DOHH2 (cell line): ENCODE measurements around the gene KCNJ11.

Experiments
- H3F3A ChIP-seq: fragments of 200-600 bp; sonication (generic), shearing (Covaris generic); 2 replicates; pipeline ENCODE4 v1.6.0; 2016; ENCODE audit warnings: antibody characterized with exemption, mild to moderate bottlenecking; ENCODE audit not compliant: control insufficient read depth, insufficient read depth
- H3K27ac ChIP-seq: fragments of 200-600 bp; sonication (generic); 2 replicates; pipeline ENCODE4 v1.5.1; 2014; ENCODE audit warnings: low read depth, mild to moderate bottlenecking, low read length, moderate library complexity
- H3K27me3 ChIP-seq: fragments of 200-600 bp; sonication (generic); 2 replicates; pipeline ENCODE4 v1.6.1; 2014; ENCODE audit warnings: mild to moderate bottlenecking, low read length, mixed read lengths; ENCODE audit not compliant: control insufficient read depth
- H3K36me3 ChIP-seq: fragments of 200-600 bp; sonication (generic); 2 replicates; pipeline ENCODE4 v1.6.1; 2014; ENCODE audit warnings: mild to moderate bottlenecking, low read length, moderate library complexity, mixed read lengths; ENCODE audit not compliant: control insufficient read depth
- H3K4me1 ChIP-seq: fragments of 200-600 bp; sonication (generic); 2 replicates; pipeline ENCODE4 v1.6.1; 2014; ENCODE audit warnings: mild to moderate bottlenecking, low read length, mixed read lengths; ENCODE audit not compliant: control insufficient read depth
- H3K4me2 ChIP-seq: fragments of 200-600 bp; sonication (generic); 2 replicates; pipeline ENCODE4 v1.6.0; 2014; ENCODE audit warnings: mild to moderate bottlenecking, low read length, moderate library complexity
- H3K4me3 ChIP-seq: fragments of 200-600 bp; sonication (generic); 2 replicates; pipeline ENCODE4 v1.5.1; 2014; ENCODE audit warnings: mild to moderate bottlenecking, low read length, mixed read lengths
- H3K79me2 ChIP-seq: fragments of 200-600 bp; sonication (generic); 2 replicates; pipeline ENCODE4 v1.6.1; 2014; ENCODE audit warnings: mild to moderate bottlenecking, low read length, mixed read lengths; ENCODE audit not compliant: control insufficient read depth
- H3K9me2 ChIP-seq: fragments of 200-600 bp; sonication (generic); replicated peaks from 2 replicates; pipeline ENCODE4 v1.6.1; 2014; ENCODE audit warnings: mild to moderate bottlenecking, low read length, mixed read lengths; ENCODE audit not compliant: control insufficient read depth
- H3K9me3 ChIP-seq: fragments of 200-600 bp; sonication (generic); 2 replicates; pipeline ENCODE4 v1.6.1; 2014; ENCODE audit warnings: antibody characterized with exemption, low read length, mixed read lengths; ENCODE audit not compliant: control insufficient read depth, insufficient read depth
- H4K20me1 ChIP-seq: fragments of 200-600 bp; sonication (generic); 2 replicates; pipeline ENCODE4 v1.6.0; 2014; ENCODE audit warnings: low read depth, mild to moderate bottlenecking, antibody characterized with exemption, low read length, moderate library complexity; ENCODE audit not compliant: control insufficient read depth, insufficient read depth
- EZH2phosphoT487 ChIP-seq: fragments of 200-600 bp; sonication (generic); IDR thresholded peaks from 2 replicates; pipeline ENCODE4 v1.6.1; 2017; ENCODE audit warnings: borderline replicate concordance, mild to moderate bottlenecking, antibody characterized with exemption, low read length, moderate library complexity, mixed read lengths
- TF ChIP-seq, protein P1 (sequence below): fragments of 200-600 bp; sonication (generic); IDR thresholded peaks from one replicate; pipeline ENCODE4 v1.5.1; 2014; ENCODE audit warnings: antibody characterized with exemption, mild to moderate bottlenecking, low read depth, low read length; ENCODE audit not compliant: poor library complexity, severe bottlenecking

Gene KCNJ11

GRCh38 chr11:17408641-17409040 lies 20.2 kb upstream of the KCNJ11 start:
- Histone ChIP-seq H3K27me3 (no peaks in the 10 kb centered on the region), H3K4me3 (no peak overlapping the region), H3K79me2 (no peaks in the 10 kb centered on the region), H3K36me3 (no peaks in the 10 kb centered on the region), H3F3A (no peaks in the 10 kb centered on the region), H3K9me2 (no peaks in the 10 kb centered on the region), H3K9me3 (no peaks in the 10 kb centered on the region), H3K27ac (no peak overlapping the region), H4K20me1 (no peaks in the 10 kb centered on the region), H3K4me1 (peaks cover 6% of the 10 kb centered on the region), H3K4me2 (no peak overlapping the region)
- TF ChIP-seq, protein P1, sequence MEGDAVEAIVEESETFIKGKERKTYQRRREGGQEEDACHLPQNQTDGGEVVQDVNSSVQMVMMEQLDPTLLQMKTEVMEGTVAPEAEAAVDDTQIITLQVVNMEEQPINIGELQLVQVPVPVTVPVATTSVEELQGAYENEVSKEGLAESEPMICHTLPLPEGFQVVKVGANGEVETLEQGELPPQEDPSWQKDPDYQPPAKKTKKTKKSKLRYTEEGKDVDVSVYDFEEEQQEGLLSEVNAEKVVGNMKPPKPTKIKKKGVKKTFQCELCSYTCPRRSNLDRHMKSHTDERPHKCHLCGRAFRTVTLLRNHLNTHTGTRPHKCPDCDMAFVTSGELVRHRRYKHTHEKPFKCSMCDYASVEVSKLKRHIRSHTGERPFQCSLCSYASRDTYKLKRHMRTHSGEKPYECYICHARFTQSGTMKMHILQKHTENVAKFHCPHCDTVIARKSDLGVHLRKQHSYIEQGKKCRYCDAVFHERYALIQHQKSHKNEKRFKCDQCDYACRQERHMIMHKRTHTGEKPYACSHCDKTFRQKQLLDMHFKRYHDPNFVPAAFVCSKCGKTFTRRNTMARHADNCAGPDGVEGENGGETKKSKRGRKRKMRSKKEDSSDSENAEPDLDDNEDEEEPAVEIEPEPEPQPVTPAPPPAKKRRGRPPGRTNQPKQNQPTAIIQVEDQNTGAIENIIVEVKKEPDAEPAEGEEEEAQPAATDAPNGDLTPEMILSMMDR, result no peak
- TF ChIP-seq EZH2phosphoT487, result no peak

- Histone ChIP-seq H3K4me2 (no peak overlapping the region), H3F3A (no peaks in the 10 kb centered on the region), H3K9me2 (no peaks in the 10 kb centered on the region), H3K27me3 (no peaks in the 10 kb centered on the region), H4K20me1 (no peaks in the 10 kb centered on the region), H3K36me3 (no peaks in the 10 kb centered on the region), H3K4me1 (peaks cover 6% of the 10 kb centered on the region), H3K4me3 (no peak overlapping the region), H3K79me2 (no peaks in the 10 kb centered on the region), H3K9me3 (no peaks in the 10 kb centered on the region), H3K27ac (no peak overlapping the region)
- TF ChIP-seq, protein P1, result no peak
These were observed 19.6 kb upstream of the KCNJ11 start for GRCh38 chr11:17408026-17408425.

DNA sequence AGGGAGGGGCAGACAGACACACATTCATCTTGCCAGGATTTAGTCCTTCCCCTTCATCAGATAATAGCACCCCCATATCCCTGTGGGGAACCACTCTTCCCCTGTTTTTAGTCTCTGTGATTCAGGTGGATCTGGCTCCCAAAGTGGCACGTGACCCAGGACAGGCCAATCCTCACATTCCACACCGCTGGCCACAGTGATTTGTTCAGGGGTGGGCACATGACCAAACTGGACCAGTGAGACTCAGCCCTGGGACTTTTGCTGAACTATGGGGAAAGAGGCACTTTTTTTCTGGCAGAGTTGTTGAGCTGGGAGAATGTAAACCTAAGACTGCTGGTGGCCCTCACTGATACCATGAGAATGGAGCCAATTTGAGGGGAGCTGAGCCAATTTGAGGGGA lies 19.1 kb upstream of the KCNJ11 start:
- Histone ChIP-seq H3K4me3 (no peak overlapping the region), H3K9me3 (no peaks in the 10 kb centered on the region), H3K27ac (no peak overlapping the region), H3K9me2 (no peaks in the 10 kb centered on the region), H3K79me2 (no peaks in the 10 kb centered on the region), H4K20me1 (no peaks in the 10 kb centered on the region), H3K4me2 (no peak overlapping the region), H3K4me1 (peaks cover 6% of the 10 kb centered on the region), H3K27me3 (no peaks in the 10 kb centered on the region), H3K36me3 (no peaks in the 10 kb centered on the region), H3F3A (no peaks in the 10 kb centered on the region)
- no peak for TF ChIP-seq EZH2phosphoT487
- TF ChIP-seq, protein P1, result no peak

DNA sequence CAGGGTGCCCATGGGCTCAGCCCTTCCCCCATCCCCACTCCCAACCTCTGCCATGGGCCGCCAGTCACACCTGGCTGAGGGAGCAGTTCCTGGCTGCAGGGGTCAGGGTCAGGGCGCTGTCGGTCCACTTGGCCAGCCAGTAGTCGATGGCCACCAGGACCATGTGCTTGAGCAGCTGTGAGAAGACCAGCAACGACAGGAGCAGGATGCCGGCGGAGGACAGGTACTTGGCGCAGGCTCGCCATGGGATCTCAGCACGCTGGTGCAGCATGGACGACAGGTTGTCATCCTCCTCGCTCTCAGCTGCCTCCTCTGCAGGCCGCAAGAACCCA lies 18.3 kb upstream of the KCNJ11 start:
- H4K20me1 ChIP-seq, result no peaks in the 10 kb centered on the region
- no peaks in the 10 kb centered on the region for H3K79me2 ChIP-seq
- H3K27ac ChIP-seq, result no peak overlapping the region
- H3K4me3 ChIP-seq, result no peak overlapping the region
- H3K4me2 ChIP-seq, result no peak overlapping the region
- no peaks in the 10 kb centered on the region for H3K9me3 ChIP-seq
- no peaks in the 10 kb centered on the region for H3K9me2 ChIP-seq
- H3K27me3 ChIP-seq, result no peaks in the 10 kb centered on the region
- H3K4me1 ChIP-seq, result peaks cover 6% of the 10 kb centered on the region
- TF ChIP-seq EZH2phosphoT487, result no peak
- TF ChIP-seq, protein P1, result no peak
- no peaks in the 10 kb centered on the region for H3K36me3 ChIP-seq
- no peaks in the 10 kb centered on the region for H3F3A ChIP-seq
